Limb (tissue), 2 donors: ENCODE results near the gene COX6B2.
A peak's percentile ranks its signal among the peaks of the same experiment; 100 is the strongest.
"Not testable (repeated sequence)": the region's sequence is repeated elsewhere in the genome, so short reads cannot be mapped to it uniquely, and the experiment has no call there.

Source experiments
- DNase-seq, 2 donors: peaks; one replicate each; pipeline ENCODE4 v3.0.0-alpha.2; 2016; ENCODE audit errors: extremely low spot score in 2 of 2

COX6B2 gene, protein sequence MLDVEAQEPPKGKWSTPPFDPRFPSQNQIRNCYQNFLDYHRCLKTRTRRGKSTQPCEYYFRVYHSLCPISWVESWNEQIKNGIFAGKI

DNA sequence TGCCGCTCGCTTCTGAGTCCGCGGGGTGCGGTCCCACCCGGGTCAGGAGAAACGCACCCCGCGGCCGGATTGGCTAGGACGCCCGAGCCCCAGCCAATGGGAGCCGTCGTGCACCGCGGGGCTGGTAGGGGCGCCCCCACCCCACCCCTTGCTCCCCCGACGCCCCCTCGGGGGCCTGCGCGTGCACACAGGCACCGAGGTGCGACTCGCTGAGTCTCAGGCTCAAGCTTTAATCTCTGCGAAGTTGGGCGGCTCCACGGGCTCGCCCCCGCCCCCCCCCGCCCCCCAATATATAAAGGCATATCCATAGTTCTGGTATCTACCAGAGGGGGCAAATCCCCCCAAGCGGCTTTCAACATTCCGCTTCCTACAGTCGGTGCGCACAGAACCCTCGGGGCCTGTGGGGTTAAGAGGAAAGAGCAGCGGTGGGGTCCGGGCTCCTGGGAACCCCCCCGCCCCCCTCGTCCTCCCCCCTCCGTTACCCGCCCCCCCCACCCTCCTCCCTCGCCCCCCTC is at the start of gene COX6B2:
COX6B2 (minus strand) TSS at position 22 of the 515 bp plus-strand sequence. CDS start 198 bp downstream, outside the sequence.
- peak in 1 of 2 donors; percentile 40 for DNase-seq

DNA sequence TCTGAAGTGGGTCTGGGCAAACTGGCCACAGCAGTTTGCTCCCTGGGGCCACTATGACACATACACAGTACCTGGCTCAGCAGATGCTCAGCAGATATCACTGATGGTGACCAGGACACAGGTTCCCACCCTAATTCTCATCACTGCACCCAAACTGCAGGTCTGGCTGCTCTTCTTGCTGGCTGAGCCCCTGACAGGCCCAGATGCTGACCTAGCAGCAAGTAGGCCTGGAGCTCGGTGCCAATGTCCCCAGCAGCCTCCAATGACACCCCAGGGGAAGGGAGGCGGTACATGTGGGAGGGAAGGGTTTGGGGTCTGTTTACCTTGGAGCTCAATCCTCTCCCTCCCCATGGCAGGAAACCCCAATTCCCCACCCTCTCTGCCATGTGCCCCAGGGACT is 48.0 kb upstream of the COX6B2 start:
- no peak for DNase-seq

DNA sequence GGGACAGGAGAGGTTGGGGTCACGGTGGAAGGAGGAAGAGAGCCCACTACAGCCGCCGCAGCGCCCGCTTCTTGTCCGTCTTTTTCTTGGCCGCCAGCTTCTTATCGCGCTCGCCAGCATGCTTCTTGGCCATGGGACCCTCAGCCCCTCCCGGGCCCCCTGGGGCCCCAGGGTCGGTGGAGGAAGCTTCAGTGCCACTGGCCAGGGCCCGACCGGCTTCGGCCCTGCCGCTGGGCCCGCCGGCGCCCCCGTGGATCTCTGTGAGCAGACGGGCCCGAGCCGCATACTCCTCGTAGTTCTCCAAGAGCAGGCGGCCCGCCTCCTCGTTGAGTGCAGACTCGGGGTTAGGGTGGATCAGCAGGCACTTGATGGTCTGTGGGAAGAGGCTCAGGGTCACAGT is 46.9 kb upstream of the COX6B2 start:
- not testable (repeated sequence) for DNase-seq

DNA sequence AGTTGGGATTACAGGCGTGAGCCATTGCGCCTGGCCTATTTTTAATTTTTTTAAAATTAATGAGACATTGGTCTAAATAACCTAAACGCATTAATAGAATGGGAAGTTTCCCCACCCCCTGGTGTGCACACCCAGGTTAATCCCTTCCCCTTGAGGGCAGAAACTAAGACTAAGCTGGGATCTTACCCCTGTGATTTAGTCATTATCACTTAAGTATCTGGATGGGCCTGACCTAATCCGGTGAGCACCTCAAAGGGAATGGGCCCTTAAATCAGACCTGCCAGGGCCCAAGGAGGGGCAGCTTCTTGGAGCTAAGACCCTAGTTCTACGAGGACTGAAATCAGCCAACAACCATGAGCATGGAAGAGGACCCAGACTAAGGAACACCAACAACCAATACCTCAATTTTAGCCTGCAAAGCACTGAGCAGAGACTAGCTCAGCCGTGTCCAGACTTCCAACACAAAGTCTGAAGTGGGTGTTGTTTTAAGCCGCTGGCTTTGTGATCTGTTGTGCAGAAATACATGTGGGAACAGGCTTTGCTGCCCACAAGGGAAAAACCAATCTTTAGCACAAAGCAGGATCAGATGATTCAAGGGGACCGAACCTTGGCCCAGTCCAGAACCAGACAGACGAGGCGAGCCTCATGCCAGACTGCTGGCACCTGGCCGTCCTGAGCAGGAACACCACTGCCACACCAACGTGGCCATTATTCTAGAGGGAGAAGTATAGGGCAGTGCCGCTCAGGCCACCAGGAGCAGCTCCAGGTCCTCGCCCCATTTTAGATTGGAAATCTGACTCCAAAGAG is 46.0 kb upstream of the COX6B2 start:
- no peak for DNase-seq

DNA sequence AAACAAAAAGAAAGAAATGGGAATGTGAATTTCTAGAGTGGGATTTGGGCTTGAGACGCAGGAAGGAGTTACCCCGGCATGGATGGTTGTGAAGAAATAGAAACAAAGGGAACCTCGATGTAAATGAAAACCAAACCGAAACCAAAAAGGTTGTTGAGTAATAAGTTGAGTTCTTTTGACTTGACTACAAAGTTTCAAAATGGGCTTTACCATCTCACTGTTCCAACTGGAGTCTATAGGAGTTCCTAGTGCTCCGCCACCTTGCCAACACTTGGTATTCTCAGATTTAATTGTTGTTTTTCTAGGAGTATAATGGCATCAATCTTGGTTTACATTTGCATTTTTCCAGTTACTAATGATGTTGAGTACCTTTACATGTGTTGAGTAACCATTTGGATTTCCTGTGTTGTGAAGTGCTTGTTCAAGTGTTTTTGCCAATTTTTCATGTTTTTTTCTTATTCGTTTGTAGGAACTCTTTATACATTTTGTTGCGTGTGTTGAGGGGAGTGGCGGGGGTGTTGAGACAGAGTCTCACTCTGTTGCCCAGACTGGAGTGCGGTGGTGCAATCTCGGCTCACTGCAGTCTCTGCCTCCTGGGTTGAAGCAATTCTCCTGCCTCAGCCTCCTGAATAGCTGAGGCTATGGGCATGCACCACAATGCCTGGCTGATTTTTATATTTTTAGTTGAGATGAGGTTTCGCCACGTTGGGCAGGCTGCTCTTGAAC is 43.8 kb upstream of the COX6B2 start:
- DNase-seq: no peak

DNA sequence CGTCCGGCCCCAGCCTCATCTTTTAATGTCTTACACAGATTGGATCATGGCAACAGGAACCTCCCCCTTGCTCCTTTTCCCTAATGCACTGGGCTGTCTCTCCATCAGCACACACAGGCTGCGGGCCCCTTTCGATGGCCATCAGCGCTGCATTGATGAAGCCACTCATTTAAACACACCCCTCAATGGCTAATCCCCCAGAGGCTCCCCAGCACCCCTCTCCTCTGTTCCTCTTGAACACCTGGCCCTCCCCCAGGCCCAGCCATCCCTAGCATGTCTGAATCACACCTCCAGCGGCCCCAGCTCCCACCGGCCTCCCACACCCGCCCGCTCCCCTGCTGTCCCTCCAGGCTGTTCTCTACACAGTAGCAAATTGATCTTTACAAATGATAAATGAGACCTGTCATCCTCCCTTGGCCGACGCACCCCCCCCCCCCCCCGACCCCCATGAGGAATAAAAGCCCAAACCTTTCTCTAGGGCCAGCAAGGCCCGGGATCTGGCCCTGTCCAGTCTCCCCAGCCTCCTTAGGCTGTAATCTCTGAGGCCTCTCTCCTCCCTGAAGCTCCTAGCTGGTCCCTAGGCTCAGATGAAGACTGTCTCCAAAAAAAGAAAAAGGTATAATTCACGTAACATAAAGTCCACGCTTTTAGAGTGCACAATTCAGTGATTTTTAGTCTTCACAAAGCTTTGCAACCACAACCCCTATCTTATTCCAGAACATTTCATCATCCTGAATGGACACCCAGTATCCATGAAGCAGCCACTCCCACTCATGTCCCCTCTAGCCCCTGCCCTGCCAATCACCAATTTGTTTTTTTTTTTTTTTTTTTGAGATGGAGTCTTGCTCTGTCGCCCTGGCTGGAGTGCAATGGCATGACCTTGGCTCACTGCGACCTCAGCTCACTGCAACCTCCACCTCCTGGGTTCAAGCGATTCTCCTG is 38.6 kb upstream of the COX6B2 start:
- DNase-seq: no peak

DNA sequence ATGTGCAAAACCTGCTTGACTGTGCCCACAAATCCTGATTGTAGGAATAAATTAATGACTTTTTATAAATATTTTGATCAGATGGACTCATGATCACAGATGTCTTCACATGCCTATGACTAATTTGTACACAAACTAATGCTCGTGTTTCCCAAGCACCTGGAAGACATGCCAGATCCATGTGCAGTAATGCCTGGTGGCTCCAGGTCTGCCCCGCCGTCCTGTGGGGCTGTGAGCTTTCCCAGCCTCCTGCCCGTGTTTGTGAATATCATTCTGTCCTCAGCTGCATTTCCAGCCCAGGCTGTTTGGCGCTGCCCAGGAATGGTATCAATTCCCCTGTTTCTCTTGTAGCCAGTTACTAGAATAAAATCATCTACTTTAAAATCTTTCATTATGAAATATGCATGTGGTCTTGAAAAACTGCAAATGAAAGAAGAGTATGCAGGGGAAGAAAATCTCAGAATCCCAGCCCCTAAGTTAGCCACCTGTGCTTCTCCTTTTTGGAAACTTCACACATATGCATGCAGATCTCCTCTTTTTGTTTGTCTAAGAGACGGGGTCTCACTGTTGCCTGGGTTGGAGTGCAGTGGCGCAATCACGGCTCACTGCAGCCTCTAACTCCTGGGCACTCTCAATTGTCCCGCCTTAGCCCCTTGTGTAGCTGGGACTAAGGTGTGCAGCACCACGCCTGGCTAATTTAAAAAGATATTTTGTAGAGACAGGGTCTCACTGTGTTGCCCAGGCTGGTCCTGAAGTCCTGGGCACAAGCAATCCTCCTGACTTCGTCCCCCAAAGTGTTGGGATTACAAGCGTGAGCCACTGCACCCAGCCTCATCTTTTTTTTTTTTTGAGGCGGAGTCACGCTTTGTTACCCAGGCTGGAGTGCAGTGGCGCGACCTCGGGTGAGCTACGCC is 37.4 kb upstream of the COX6B2 start:
- DNase-seq: no peak

DNA sequence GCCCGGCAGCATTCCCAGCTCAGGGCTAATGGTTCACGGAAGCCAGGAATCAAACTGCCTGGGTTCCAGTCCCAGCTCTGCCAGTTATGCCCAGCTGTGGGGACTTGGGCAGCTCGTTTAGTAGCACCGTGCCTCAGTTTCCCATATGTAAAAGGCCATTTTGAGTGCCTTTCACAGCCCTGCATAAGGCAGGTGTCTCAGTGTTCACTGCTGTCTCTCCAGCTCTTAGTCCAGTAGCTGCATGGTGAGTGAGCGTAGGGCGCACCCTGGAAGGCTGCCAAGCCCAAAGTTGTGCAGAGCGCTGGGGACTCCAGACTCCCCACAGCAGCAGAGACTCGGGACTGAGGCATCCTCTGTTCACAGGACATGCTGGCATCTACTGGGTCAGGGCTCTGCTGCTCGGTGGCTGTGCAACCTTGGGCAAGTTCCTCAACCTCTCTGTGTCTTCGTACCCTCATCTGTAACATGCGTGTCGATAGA is 36.7 kb upstream of the COX6B2 start:
- no peak for DNase-seq

DNA sequence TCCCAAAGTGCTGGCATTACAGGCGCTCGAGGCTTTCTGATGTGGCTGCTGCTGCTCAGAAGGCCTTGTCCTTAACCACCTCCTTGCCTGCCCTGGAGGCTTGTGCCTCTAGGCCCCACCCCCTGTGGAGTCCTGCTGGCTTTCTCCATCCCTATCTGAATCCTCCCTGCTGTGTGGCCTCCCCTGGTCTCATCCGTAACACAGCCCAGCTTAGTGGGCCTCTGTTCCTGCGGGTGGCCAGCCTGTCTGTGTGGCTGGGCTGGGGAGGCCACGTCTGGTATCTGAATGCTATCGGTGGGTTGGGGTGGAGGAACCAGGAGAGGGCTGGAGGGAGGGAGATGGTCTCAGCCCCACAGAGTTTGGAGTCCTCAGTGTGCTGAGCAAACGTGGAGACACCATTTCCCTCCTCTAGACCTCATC is 36.0 kb upstream of the COX6B2 start:
- DNase-seq: no peak

DNA sequence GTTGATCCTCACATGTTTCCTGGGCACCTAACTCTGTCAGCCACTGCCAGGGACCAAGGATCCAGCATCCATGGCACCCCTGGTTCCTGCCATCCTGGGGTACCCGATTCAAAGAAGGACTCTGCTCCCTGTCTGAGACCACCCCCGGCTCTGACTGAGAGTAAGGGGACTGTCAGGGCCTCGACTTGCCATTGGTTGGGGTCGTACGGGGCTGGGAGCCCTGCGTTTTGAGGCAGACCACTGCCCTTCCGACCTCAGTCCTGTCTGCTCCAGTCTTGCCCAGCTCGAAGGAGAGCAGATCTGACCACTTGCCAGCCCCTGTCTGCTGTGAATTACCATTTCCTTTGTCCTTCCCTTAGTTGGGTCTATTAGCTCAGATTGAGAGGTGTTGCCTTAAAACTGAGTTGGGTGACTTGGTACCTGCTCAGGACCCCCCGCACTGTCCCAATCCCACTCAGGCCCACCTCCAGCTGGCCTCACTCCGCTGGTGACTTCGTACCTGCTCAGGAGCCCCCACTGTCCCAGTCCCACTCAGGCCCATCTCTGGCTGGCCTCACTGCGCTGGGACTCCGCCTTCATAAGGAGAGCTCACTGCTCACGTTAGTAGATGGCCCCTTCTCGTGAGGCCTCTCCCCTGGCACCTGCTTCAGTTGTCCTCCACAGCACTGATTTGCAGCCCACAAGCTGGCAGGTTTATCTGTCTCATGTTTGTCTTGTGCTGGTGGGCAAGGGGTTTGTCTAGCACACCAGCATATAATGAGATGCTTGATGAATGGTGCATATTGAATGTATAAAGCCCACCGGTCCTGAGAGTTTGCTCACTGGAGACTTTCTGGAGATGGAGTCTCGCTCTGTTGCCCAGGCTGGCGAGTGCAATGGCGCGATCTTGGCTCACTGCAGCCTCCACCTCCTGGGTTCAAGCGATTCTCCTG is 35.1 kb upstream of the COX6B2 start:
- no peak for DNase-seq

DNA sequence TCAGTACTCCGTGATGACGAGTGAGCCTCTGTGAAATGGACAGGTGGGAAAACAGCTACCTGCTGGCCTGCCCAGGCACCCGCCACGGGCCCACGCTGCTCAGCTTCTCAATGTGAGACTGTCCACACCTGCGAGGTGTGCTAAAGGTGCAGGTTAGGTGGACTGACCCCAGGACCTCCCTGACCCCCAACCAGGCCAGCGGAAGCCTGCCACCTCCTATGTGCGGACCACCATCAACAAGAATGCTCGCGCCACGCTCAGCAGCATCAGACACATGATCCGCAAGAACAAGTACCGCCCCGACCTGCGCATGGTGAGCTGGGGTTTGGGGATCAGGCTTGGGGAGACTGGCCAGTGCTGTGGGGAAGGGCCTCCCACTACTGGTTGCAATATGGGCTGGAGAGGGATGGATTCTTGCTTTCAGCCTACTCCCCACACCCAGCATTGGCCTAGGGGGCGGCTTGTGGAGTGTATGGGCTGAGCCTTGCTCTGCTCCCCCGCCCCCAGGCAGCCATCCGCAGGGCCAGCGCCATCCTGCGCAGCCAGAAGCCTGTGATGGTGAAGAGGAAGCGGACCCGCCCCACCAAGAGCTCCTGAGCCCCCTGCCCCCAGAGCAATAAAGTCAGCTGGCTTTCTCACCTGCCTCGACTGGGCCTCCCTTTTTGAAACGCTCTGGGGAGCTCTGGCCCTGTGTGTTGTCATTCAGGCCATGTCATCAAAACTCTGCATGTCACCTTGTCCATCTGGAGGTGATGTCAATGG is 33.4 kb upstream of the COX6B2 start:
- DNase-seq: no peak

DNA sequence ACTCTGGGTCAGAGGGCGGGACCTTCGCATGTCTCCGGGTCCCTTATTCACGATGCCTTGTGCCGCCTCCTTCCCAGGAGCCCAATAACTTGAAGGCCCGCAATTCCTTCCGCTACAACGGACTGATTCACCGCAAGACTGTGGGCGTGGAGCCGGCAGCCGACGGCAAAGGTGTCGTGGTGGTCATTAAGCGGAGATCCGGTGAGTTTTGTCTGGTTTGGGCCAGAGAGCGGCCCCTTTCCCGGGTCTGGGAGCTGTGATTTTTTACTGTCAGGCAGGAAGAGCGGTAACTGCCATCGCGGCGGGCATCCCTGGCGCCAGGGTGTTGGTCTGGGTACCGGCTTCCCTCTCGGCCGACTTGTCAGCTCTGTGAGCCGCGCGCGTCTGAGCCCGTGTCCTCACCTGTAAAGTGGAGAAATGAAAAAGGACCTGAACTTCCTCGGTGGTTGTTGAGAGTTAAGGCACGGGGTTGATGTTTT is 32.0 kb upstream of the COX6B2 start:
- DNase-seq: no peak

DNA sequence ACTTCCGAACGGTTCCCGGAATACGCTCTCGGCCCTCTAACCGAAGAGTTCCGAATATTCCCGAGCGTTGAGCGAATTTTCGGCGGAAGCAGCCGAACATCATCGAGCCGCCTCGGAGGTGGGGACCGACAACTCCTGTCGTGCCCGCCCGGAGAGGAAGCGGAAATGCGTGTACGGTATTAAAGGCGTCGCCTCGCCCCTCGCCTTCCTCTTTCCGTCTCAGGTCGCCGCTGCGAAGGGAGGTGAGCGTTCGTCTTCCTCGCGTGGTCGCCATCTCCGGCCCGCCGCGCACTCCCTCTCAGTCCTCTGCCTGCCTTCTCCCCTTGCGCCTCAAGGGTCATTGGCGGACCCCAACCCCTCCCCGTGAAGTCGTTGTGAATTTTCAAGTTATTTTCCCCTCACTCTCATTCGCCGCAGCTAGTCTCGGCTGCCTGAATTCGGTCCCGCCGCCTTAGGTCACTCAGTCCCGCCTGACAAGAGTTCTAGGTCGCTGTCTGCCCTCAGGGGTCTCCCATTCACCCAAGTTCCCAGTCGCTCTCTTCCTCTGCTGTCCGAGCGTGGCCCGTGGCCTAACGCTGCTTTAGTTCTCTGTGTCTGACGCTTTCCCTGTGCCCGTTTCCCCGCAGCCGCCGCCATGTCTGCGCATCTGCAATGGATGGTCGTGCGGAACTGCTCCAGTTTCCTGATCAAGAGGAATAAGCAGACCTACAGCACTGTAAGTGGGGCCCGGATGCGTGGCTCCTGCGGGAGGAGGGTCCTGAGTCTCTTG is 31.4 kb upstream of the COX6B2 start, which contains the start of gene RPL28:
RPL28 (plus strand) TSS at position 209 of the 769 bp plus-strand sequence; CDS start at position 635, 426 bp downstream.
- peak; percentile 98 to 99 for DNase-seq

DNA sequence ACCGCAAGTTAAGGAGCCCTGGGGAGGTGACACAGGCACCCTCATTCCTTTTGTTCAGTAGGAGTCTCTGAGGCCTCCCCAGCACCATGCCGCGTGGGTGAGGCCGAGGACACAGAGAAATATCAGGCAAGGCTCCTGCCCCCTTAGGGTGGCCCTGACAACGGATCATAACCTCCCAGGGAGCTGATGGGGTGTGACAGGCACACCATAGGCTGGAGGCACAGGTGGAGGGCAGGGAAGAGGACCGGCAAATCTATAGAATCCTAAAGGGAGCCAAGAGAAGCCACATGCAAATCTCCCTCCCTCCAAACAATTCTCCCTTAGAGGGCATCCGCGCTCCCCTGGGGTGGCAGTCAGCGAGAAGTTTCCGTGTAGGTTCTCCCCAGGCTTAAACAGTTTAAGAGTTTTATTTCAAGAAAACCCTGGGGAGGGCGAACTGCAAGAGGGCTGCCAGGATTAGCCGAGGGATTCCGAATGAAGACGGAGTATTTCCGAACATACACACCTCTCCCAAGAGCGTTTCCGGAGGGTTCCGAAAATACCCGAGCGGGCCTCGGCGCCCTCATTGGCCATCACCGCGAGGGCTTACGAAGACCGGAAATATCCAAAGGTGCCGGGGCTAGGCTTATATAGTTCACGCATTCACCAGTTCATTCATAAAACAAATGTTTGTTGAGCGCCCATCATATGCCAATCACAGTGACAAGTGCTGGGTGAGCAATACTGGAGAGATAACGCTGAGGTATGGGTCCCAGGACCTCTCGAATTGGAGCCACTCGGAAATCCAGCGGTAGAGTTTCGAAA is 30.6 kb upstream of the COX6B2 start:
- peak; percentile 94 to 96 for DNase-seq

DNA sequence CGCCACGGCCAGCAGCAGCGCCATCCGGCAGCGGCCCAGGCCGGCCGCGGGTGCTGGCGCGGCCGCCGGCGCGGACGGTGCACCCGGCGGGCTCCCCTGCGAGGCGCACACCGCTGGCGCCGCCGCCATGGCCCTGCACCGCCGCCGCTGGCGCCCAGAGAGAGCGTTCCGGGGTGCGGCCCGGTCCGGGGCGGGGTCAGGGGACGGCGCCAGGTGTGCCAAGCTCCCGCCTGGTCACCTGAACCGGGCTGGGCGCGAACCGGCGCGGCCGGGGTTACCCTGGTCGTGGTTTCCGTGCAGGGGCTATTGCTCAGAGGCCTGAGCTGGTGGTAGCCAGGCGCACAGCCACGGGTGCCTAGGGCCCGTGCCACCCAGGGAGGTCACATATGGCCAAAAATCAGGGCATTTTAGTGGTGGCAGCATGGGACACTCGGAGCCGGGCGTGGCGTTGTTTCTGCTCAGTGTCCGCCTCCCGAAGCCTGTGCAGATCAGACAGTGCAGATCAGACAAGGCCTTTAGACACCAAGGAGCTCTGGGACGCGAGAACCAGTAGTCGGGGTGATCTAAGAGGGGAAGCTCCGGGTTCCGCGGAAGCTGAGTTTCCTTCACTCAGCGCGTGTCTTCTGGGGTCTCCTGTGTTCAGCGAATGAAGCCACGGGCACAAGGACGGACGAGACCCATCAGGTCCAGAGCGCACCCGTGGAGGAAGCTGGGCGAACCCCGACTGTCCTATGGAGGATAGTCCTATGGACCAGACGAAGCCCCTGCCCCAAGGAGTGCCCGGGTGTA is 29.8 kb upstream of the COX6B2 start, which contains the start of gene TMEM238:
TMEM238 (minus strand) TSS at position 162 of the 789 bp plus-strand sequence; CDS start at position 129, 33 bp downstream.
- no peak for DNase-seq
